ENCODE measurements around the gene TMEM229B.

DNA sequence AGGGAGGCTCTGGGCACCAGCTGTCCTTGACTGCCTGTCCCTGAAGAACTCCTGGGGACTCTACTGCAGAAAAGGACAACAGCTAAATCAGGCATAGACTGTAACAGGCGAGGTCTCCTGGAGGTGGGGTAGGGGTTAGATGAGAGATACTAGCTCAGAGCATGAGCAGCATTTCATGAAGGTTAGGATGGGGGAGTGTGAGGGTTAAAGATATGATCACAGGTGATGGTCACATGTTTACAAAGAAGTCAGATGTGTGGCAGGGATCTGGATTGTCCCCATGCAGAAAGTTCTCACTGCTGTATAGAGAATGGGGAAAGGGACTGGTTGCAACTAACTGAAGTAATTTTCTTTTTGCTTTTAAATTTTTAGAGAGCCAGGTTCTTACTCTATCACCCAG is 26.5 kb downstream of the TMEM229B start:
- no peak for TF ChIP-seq EZH2 (IDR thresholded peaks at IDR 0.05; ENCODE audit: insufficient read depth, low read length)
- TF ChIP-seq, protein P1, sequence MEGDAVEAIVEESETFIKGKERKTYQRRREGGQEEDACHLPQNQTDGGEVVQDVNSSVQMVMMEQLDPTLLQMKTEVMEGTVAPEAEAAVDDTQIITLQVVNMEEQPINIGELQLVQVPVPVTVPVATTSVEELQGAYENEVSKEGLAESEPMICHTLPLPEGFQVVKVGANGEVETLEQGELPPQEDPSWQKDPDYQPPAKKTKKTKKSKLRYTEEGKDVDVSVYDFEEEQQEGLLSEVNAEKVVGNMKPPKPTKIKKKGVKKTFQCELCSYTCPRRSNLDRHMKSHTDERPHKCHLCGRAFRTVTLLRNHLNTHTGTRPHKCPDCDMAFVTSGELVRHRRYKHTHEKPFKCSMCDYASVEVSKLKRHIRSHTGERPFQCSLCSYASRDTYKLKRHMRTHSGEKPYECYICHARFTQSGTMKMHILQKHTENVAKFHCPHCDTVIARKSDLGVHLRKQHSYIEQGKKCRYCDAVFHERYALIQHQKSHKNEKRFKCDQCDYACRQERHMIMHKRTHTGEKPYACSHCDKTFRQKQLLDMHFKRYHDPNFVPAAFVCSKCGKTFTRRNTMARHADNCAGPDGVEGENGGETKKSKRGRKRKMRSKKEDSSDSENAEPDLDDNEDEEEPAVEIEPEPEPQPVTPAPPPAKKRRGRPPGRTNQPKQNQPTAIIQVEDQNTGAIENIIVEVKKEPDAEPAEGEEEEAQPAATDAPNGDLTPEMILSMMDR (IDR thresholded peaks at IDR 0.05; ENCODE audit: insufficient read depth, low read depth, low read length), result no peak
